Islet of Langerhans (tissue), 1 donor: ENCODE data around the gene GPD1L.
"Not testable (repeated sequence)": the region's sequence is repeated elsewhere in the genome, so short reads cannot be mapped to it uniquely, and the experiment has no call there.

Experiments
- FAIRE-seq: peaks from one replicate; lab custom pipeline; 2011; peaks lifted over from hg19 to GRCh38; lab: Jason Lieb, UNC

The GPD1L gene

GRCh38 chr3:32106132-32106928, at the start of gene GPD1L:
Gene GPD1L, plus strand, starts transcription at chr3:32106620. Its CDS starts 92 bp downstream, at chr3:32106712.
- FAIRE-seq = no peak

- FAIRE-seq = not testable (repeated sequence)
Observed at GRCh38 chr3:32058465-32058864, 48.0 kb upstream of the GPD1L start.

- FAIRE-seq = no peak
Observed at GRCh38 chr3:32062950-32063582, 43.4 kb upstream of the GPD1L start.

- FAIRE-seq = no peak
Observed at GRCh38 chr3:32066686-32067085, 39.7 kb upstream of the GPD1L start.

- FAIRE-seq = not testable (repeated sequence)
Observed at GRCh38 chr3:32074194-32074593, 32.2 kb upstream of the GPD1L start.

- no peak for FAIRE-seq
Observed at GRCh38 chr3:32076566-32076965, 29.9 kb upstream of the GPD1L start.

GRCh38 chr3:32077260-32078084, 28.9 kb upstream of the GPD1L start:
- no peak for FAIRE-seq

GRCh38 chr3:32078085-32078634, 28.3 kb upstream of the GPD1L start:
- FAIRE-seq = no peak

- no peak for FAIRE-seq
Observed at GRCh38 chr3:32078864-32079263, 27.6 kb upstream of the GPD1L start.

- FAIRE-seq = no peak
Observed at GRCh38 chr3:32082721-32083120, 23.7 kb upstream of the GPD1L start.

GRCh38 chr3:32083702-32084270, 22.6 kb upstream of the GPD1L start:
- FAIRE-seq = no peak

- no peak for FAIRE-seq
Observed at GRCh38 chr3:32084870-32085269, 21.6 kb upstream of the GPD1L start.

GRCh38 chr3:32086464-32086863, 20.0 kb upstream of the GPD1L start:
- FAIRE-seq = no peak

GRCh38 chr3:32089476-32089875, 16.9 kb upstream of the GPD1L start:
- no peak for FAIRE-seq

- FAIRE-seq = no peak
Observed at GRCh38 chr3:32093204-32093603, 13.2 kb upstream of the GPD1L start.

GRCh38 chr3:32095431-32095830, 11.0 kb upstream of the GPD1L start:
- FAIRE-seq = no peak

GRCh38 chr3:32097768-32098167, 8.7 kb upstream of the GPD1L start:
- FAIRE-seq = no peak

GRCh38 chr3:32098528-32098927, 7.9 kb upstream of the GPD1L start:
- no peak for FAIRE-seq

GRCh38 chr3:32100465-32100864, 6.0 kb upstream of the GPD1L start:
- FAIRE-seq = no peak

- FAIRE-seq = no peak
Observed at GRCh38 chr3:32102289-32102688, 4.1 kb upstream of the GPD1L start.

- FAIRE-seq = no peak
Observed at GRCh38 chr3:32104492-32104891, 1.9 kb upstream of the GPD1L start.
